HepG2 (cell line): ENCODE results near the gene WDR83. TPM values are rescaled to one million over a fixed set of nuclear protein-coding genes. Genes with fewer than 3 reads are reported as not detected.

ENCODE experiments used
- ATAC-seq: fragments of 200-7000 bp; cut with Tn5 transposase; 3 replicates; pipeline ENCODE4 v1.9.1; 2020; ENCODE audit warnings: mild to moderate bottlenecking, moderate library complexity
- BruUV-seq: library from RNA; stranded (reverse); fragments of 400-500 nt; replicated peaks from 2 replicates; lab custom pipeline; 2021; lab: Mats Ljungman, UMichigan
- CTCF ChIA-PET: fragments of 300-600 bp; formaldehyde crosslinking; extraction: SDS; loops from one replicate; lab custom pipeline; 2021; ENCODE audit warnings: low total read pairs, inconsistent platforms, low intra/inter-chr PET ratio; lab: Yijun Ruan, JAX
- POLR2A ChIA-PET: fragments of 350-600 bp; sonication (Branson Sonifier 250); formaldehyde crosslinking; loops from one replicate; lab custom pipeline; 2020; ENCODE audit warnings: antibody characterized with exemption, inconsistent platforms; lab: Yijun Ruan, JAX
- DNase-seq: peaks from one replicate; pipeline ENCODE4 v3.0.0-alpha.2; 2015; ENCODE audit warnings: low spot score
- FAIRE-seq: peaks from 3 replicates; lab custom pipeline; 2011; peaks lifted over from hg19 to GRCh38; lab: Jason Lieb, UNC
- H2AFZ ChIP-seq: one replicate; pipeline ENCODE4 v1.6.1; 2011; ENCODE audit warnings: low read length, inconsistent platforms
- H3K27ac ChIP-seq: fragments of 300-600 bp; 3 replicates; pipeline ENCODE4 v1.8.0; 2011; ENCODE audit warnings: mixed run types, mild to moderate bottlenecking, mixed read lengths, low read length, inconsistent platforms; ENCODE audit not compliant: insufficient read depth; ENCODE audit errors: extremely low read length
- H3K27me3 ChIP-seq, 2 experiments: fragments of 200-600 bp in 1 of 2; 2 replicates in 1 of 2; 3 replicates in 1 of 2; pipeline versions ENCODE4 v1.6.0 to v1.8.0; 2011; ENCODE audit warnings: low read length in 2 of 2, mild to moderate bottlenecking in 2 of 2, moderate library complexity in 2 of 2, inconsistent platforms in 1 of 2; ENCODE audit not compliant: insufficient read depth in 2 of 2, control insufficient read depth in 1 of 2
- H3K36me3 ChIP-seq, 2 experiments: fragments of 200-600 bp in 1 of 2; replicated peaks in 1 of 2; 2 replicates in 1 of 2; 3 replicates in 1 of 2; pipeline versions ENCODE4 v1.5.1 to v1.8.0; 2011; ENCODE audit warnings: low read length in 2 of 2, inconsistent platforms in 1 of 2; ENCODE audit not compliant: insufficient read depth in 2 of 2, control insufficient read depth in 1 of 2
- H3K4me1 ChIP-seq: 2 replicates; pipeline ENCODE4 v1.5.1; 2012; ENCODE audit warnings: low read length, inconsistent platforms; ENCODE audit not compliant: insufficient read depth
- H3K4me2 ChIP-seq: 2 replicates; pipeline ENCODE4 v1.6.0; 2011; ENCODE audit warnings: low read depth, low read length, inconsistent platforms
- H3K4me3 ChIP-seq, 3 experiments: fragments of 200-600 bp in 1 of 3; sonication (generic), shearing (Covaris generic) in 1 of 3; replicated peaks in 1 of 3; 2 replicates each; pipeline ENCODE4 v1.5.1; 2011 to 2016; ENCODE audit warnings: low read length in 3 of 3, inconsistent platforms in 2 of 3, low read depth in 2 of 3, mild to moderate bottlenecking in 2 of 3, control low read depth in 1 of 3, mixed read lengths in 1 of 3; ENCODE audit not compliant: insufficient read depth in 1 of 3
- H3K79me2 ChIP-seq: one replicate; pipeline ENCODE4 v1.6.1; 2011; ENCODE audit warnings: low read length, inconsistent platforms; ENCODE audit not compliant: insufficient read depth
- H3K9ac ChIP-seq: 2 replicates; pipeline ENCODE4 v1.6.0; 2011; ENCODE audit warnings: mild to moderate bottlenecking, low read depth, low read length, inconsistent platforms; ENCODE audit not compliant: insufficient read depth
- H3K9me3 ChIP-seq: 2 replicates; pipeline ENCODE4 v1.5.1; 2012; ENCODE audit warnings: mild to moderate bottlenecking, low read length
- H4K20me1 ChIP-seq: 2 replicates; pipeline ENCODE4 v1.6.0; 2011; ENCODE audit warnings: inconsistent platforms, mild to moderate bottlenecking, low read length, moderate library complexity; ENCODE audit not compliant: insufficient read depth
- ATF7-NPFF ChIP-seq: sonication (generic); formaldehyde crosslinking; IDR thresholded peaks from 2 replicates; pipeline ENCODE4 v1.8.1; 2023; ENCODE audit warnings: mild to moderate bottlenecking, low read depth, missing genetic modification reagents, moderate library complexity
- DMAP1 ChIP-seq: IDR thresholded peaks from 2 replicates; pipeline ENCODE4 v1.6.1; 2016
- PHF20 ChIP-seq: sonication (generic); formaldehyde crosslinking; IDR thresholded peaks from 2 replicates; pipeline ENCODE4 v1.5.0; 2020; ENCODE audit warnings: mild to moderate bottlenecking, missing genetic modification reagents
- RARA ChIP-seq: IDR thresholded peaks from 2 replicates; pipeline ENCODE4 v1.6.1; 2016; ENCODE audit warnings: missing genetic modification reagents, missing compliant biosample characterization
- RBFOX2 ChIP-seq: fragments of 200-400 bp; formaldehyde crosslinking; IDR thresholded peaks from 2 replicates; pipeline ENCODE4 v1.6.1; 2017; ENCODE audit warnings: low read depth, mild to moderate bottlenecking, low read length
- XRCC5 ChIP-seq: fragments of 200-400 bp; formaldehyde crosslinking; optimal IDR thresholded peaks from 2 replicates; pipeline ENCODE3; 2017; ENCODE audit warnings: mild to moderate bottlenecking, low read length
- ZNF121 ChIP-seq: sonication (generic); formaldehyde crosslinking; IDR thresholded peaks from 2 replicates; pipeline ENCODE4 v1.5.0; 2020; ENCODE audit warnings: mild to moderate bottlenecking, missing genetic modification reagents
- WGBS: methylation state at CpG from one replicate; pipeline ENCODE4 v1.1.6; 2017; ENCODE audit warnings: low lambda C conversion rate; 5-methylcytosine and 5-hydroxymethylcytosine counted together
- in situ Hi-C: cut with HindIII; loops from 2 replicates; pipeline ENCODE4 v1.10.0; 2017; ENCODE audit warnings: low pct_unique_long_range_greater_than_20kb; ENCODE audit not compliant: extremely low pct_ligation_motif_present
- intact Hi-C: fragments of 100-400 bp; cut with micrococcal nuclease; formaldehyde crosslinking; loops from one replicate; pipeline ENCODE4 v1.10.0; 2022; ENCODE audit not compliant: unreplicated experiment
- polyA plus RNA-seq, 8 experiments: library from polyadenylated mRNA; depleted of rRNA in 3 of 8; stranded (reverse) in 7 of 8; unstranded in 1 of 8; fragments of >200 nt; fragmentation: Illumina TruSeq in 4 of 8; extraction: Trizol in 4 of 8; gene quantifications; 2 replicates each; pipeline versions ENCODE4 v1.2.1 to v1.2.3, GENCODE V29; 2011 to 2016; ENCODE audit warnings: low read depth in 4 of 8, missing spikeins in 1 of 8, mixed read lengths in 1 of 8; ENCODE audit not compliant: insufficient read depth in 1 of 8
- total RNA-seq, 5 experiments: library from RNA; depleted of rRNA; stranded (reverse); fragments of >200 nt; fragmentation: Illumina TruSeq; extraction: Trizol; gene quantifications; 2 replicates each; pipeline ENCODE4 v1.2.3, GENCODE V29; 2016; ENCODE audit warnings: low read depth in 1 of 5
- TF ChIP-seq, protein P1 (sequence below): sonication (generic); formaldehyde crosslinking; IDR thresholded peaks from 2 replicates; pipeline ENCODE4 v1.9.0; 2021; ENCODE audit warnings: mild to moderate bottlenecking, missing genetic modification reagents
- TF ChIP-seq, protein P2 (sequence below): sonication (generic); formaldehyde crosslinking; IDR thresholded peaks from 2 replicates; pipeline ENCODE4 v1.8.1; 2023; ENCODE audit warnings: mild to moderate bottlenecking, missing genetic modification reagents

Gene WDR83
- total and polyA plus RNA-seq, 2 of the 13 experiments (the other 11 are each of a cell fraction or from before 2014, with no cell fraction given): 4.5 to 10.7 TPM

- DNase-seq (no peak), FAIRE-seq (no peak), ATAC-seq (no peak)
- ChIA-PET POLR2A (no interaction called here), CTCF (no interaction called here)
- Histone ChIP-seq H4K20me1 (no peaks in the 10 kb centered on the region), H3K9ac (no peak overlapping the region), H3K9me3 (no peaks in the 10 kb centered on the region), H3K27ac (no peak overlapping the region), H3K36me3 (no peaks in the 10 kb centered on the region), H2AFZ (no peak overlapping the region), H3K4me3 (no peak overlapping the region), H3K27me3 (no peaks in the 10 kb centered on the region), H3K79me2 (no peaks in the 10 kb centered on the region), H3K4me1 (peaks cover 11% of the 10 kb centered on the region; the same call in 1 of the 2 replicates), H3K4me2 (no peak overlapping the region)
- in situ Hi-C loops (no loop called here), intact Hi-C loops (no loop called here)
- WGBS: 96% methylated on average over 22 of the region's 22 CpGs
- TF ChIP-seq DMAP1 (CRISPR knock-in tag) (no peak), ZNF121 (CRISPR knock-in tag) (peak; percentile 28; the same call in 1 of the 2 replicates)
- no TSS peak for BruUV-seq
These were observed 27.9 kb upstream of the WDR83 start for GRCh38 chr19:12638611-12639182.

GRCh38 chr19:12639901-12640613, 26.6 kb upstream of the WDR83 start:
- 43% methylated on average over 29 of the region's 39 CpGs for WGBS
- ATAC-seq (peak; percentile 93), FAIRE-seq (peak; percentile 72), DNase-seq (peak; percentile 67)
- peak overlapping the region; percentile 59 for H3K9ac ChIP-seq
- H2AFZ ChIP-seq: peak overlapping the region; percentile 59
- peaks cover 11% of the 10 kb centered on the region; the same call in 1 of the 2 replicates for H3K4me1 ChIP-seq
- no peaks in the 10 kb centered on the region for H3K36me3 ChIP-seq
- CTCF ChIA-PET: interaction anchor here (1.1 to 1.4 kb wide), 2 partner anchors 32 to 76 kb away, joined by 3 to 5 read pairs; no protein-coding TSS in a partner anchor
- H3K27ac ChIP-seq: peak overlapping the region; percentile 9
- H3K9me3 ChIP-seq: no peaks in the 10 kb centered on the region
- H3K79me2 ChIP-seq: no peaks in the 10 kb centered on the region
- H4K20me1 ChIP-seq: no peaks in the 10 kb centered on the region
- peak overlapping the region in 2 of 3 experiments; percentile 42 to 46; a peak in 5 of 6 replicates for H3K4me3 ChIP-seq
- intact Hi-C loops: no loop called here
- H3K27me3 ChIP-seq: no peaks in the 10 kb centered on the region
- POLR2A ChIA-PET: interaction anchor here (1.0 to 1.3 kb wide), 2 partner anchors 29 kb away, joined by 5 to 10 read pairs; partner anchors contain the start of genes ZNF490 and ZNF791
- TSS peak; percentile 55 for BruUV-seq
- H3K4me2 ChIP-seq: peak overlapping the region; percentile 69
- in situ Hi-C loops: no loop called here
- TF ChIP-seq, protein P1, sequence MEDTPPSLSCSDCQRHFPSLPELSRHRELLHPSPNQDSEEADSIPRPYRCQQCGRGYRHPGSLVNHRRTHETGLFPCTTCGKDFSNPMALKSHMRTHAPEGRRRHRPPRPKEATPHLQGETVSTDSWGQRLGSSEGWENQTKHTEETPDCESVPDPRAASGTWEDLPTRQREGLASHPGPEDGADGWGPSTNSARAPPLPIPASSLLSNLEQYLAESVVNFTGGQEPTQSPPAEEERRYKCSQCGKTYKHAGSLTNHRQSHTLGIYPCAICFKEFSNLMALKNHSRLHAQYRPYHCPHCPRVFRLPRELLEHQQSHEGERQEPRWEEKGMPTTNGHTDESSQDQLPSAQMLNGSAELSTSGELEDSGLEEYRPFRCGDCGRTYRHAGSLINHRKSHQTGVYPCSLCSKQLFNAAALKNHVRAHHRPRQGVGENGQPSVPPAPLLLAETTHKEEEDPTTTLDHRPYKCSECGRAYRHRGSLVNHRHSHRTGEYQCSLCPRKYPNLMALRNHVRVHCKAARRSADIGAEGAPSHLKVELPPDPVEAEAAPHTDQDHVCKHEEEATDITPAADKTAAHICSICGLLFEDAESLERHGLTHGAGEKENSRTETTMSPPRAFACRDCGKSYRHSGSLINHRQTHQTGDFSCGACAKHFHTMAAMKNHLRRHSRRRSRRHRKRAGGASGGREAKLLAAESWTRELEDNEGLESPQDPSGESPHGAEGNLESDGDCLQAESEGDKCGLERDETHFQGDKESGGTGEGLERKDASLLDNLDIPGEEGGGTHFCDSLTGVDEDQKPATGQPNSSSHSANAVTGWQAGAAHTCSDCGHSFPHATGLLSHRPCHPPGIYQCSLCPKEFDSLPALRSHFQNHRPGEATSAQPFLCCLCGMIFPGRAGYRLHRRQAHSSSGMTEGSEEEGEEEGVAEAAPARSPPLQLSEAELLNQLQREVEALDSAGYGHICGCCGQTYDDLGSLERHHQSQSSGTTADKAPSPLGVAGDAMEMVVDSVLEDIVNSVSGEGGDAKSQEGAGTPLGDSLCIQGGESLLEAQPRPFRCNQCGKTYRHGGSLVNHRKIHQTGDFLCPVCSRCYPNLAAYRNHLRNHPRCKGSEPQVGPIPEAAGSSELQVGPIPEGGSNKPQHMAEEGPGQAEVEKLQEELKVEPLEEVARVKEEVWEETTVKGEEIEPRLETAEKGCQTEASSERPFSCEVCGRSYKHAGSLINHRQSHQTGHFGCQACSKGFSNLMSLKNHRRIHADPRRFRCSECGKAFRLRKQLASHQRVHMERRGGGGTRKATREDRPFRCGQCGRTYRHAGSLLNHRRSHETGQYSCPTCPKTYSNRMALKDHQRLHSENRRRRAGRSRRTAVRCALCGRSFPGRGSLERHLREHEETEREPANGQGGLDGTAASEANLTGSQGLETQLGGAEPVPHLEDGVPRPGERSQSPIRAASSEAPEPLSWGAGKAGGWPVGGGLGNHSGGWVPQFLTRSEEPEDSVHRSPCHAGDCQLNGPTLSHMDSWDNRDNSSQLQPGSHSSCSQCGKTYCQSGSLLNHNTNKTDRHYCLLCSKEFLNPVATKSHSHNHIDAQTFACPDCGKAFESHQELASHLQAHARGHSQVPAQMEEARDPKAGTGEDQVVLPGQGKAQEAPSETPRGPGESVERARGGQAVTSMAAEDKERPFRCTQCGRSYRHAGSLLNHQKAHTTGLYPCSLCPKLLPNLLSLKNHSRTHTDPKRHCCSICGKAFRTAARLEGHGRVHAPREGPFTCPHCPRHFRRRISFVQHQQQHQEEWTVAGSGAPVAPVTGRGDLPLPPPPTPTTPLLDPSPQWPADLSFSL: no peak
- TF ChIP-seq ATF7-NPFF (CRISPR knock-in tag) (no peak), XRCC5 (peak; percentile 90), RARA (no peak), PHF20 (CRISPR knock-in tag) (no peak), RBFOX2 (no peak)
- TF ChIP-seq, protein P2, sequence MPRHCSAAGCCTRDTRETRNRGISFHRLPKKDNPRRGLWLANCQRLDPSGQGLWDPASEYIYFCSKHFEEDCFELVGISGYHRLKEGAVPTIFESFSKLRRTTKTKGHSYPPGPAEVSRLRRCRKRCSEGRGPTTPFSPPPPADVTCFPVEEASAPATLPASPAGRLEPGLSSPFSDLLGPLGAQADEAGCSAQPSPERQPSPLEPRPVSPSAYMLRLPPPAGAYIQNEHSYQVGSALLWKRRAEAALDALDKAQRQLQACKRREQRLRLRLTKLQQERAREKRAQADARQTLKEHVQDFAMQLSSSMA: no peak
